SK-N-SH (cell line): ENCODE measurements around the gene ZNF280D. TPM values are rescaled to one million over a fixed set of nuclear protein-coding genes. Genes with fewer than 3 reads are reported as not detected.

Source experiments
- CTCF ChIA-PET: fragments of 300-600, 350-600 bp; formaldehyde crosslinking; extraction: SDS; loops from one replicate; lab custom pipeline; 2021; lab: Yijun Ruan, JAX
- POLR2A ChIA-PET: fragments of 350-600 bp; sonication (Branson Sonifier 250); formaldehyde crosslinking; extraction: SDS; loops from one replicate; lab custom pipeline; 2020; ENCODE audit warnings: antibody characterized with exemption, inconsistent platforms; lab: Yijun Ruan, JAX
- DNase-seq: peaks from one replicate; pipeline ENCODE4 v3.0.0; 2012
- H2AFZ ChIP-seq: fragments of 200-600 bp; sonication (generic); 2 replicates; pipeline ENCODE4 v1.8.1; 2016; ENCODE audit warnings: antibody characterized with exemption, mild to moderate bottlenecking, low read depth
- H3F3A ChIP-seq: fragments of 200-600 bp; sonication (generic); replicated peaks from 2 replicates; pipeline ENCODE3; 2016; ENCODE audit warnings: antibody characterized with exemption, mild to moderate bottlenecking; ENCODE audit not compliant: insufficient read depth
- H3K27ac ChIP-seq, 2 experiments: fragments of 200-500 bp in 1 of 2; fragments of 200-600 bp in 1 of 2; sonication (Bioruptor generic) in 1 of 2; sonication (generic), shearing (Covaris generic) in 1 of 2; 2 replicates each; pipeline versions ENCODE4 v1.5.1 to v1.6.1; 2014 to 2016; ENCODE audit warnings: low read depth in 2 of 2, inconsistent platforms in 1 of 2, low read length in 1 of 2, mild to moderate bottlenecking in 1 of 2, mixed read lengths in 1 of 2
- H3K27me3 ChIP-seq: fragments of 200-600 bp; sonication (generic), shearing (Covaris generic); 2 replicates; pipeline ENCODE4 v1.6.1; 2016; ENCODE audit warnings: mixed run types; ENCODE audit not compliant: insufficient read depth
- H3K36me3 ChIP-seq, 2 experiments: fragments of 200-500 bp in 1 of 2; fragments of 200-600 bp in 1 of 2; sonication (Bioruptor generic) in 1 of 2; sonication (generic) in 1 of 2; replicated peaks in 1 of 2; 2 replicates each; pipeline versions ENCODE3 to v1.5.1; 2014 to 2016; ENCODE audit warnings: low read length in 1 of 2, mild to moderate bottlenecking in 1 of 2; ENCODE audit not compliant: insufficient read depth in 2 of 2, control insufficient read depth in 1 of 2
- H3K4me1 ChIP-seq, 2 experiments: fragments of 200-500 bp in 1 of 2; fragments of 200-600 bp in 1 of 2; sonication (Bioruptor generic) in 1 of 2; sonication (generic), shearing (Covaris generic) in 1 of 2; 2 replicates each; pipeline versions ENCODE4 v1.5.1 to v1.6.1; 2014 to 2016; ENCODE audit warnings: low read depth in 1 of 2, low read length in 1 of 2, mixed run types in 1 of 2; ENCODE audit not compliant: insufficient read depth in 2 of 2, control insufficient read depth in 1 of 2
- H3K4me2 ChIP-seq: fragments of 200-600 bp; sonication (generic), shearing (Covaris generic); 2 replicates; pipeline ENCODE4 v1.6.1; 2017; ENCODE audit warnings: mixed run types
- H3K4me3 ChIP-seq, 2 experiments: fragments of 200-500 bp in 1 of 2; fragments of 200-600 bp in 1 of 2; sonication (Bioruptor generic) in 1 of 2; sonication (generic), shearing (Covaris generic) in 1 of 2; 2 replicates each; pipeline versions ENCODE4 v1.5.1 to v1.8.1; 2014 to 2016; ENCODE audit warnings: low read depth in 2 of 2, inconsistent platforms in 1 of 2, low read length in 1 of 2, mild to moderate bottlenecking in 1 of 2, mixed read lengths in 1 of 2, moderate library complexity in 1 of 2
- H3K79me2 ChIP-seq: fragments of 200-600 bp; sonication (generic); 2 replicates; pipeline ENCODE4 v1.8.1; 2017; ENCODE audit warnings: mild to moderate bottlenecking; ENCODE audit not compliant: insufficient read depth
- H3K9ac ChIP-seq: fragments of 200-600 bp; sonication (generic); 2 replicates; pipeline ENCODE4 v1.6.1; 2017; ENCODE audit warnings: mixed run types
- H3K9me2 ChIP-seq: fragments of 200-600 bp; sonication (generic); 2 replicates; pipeline ENCODE4 v1.6.1; 2017; ENCODE audit warnings: mixed run types
- H3K9me3 ChIP-seq: fragments of 200-600 bp; sonication (generic); 2 replicates; pipeline ENCODE4 v1.6.1; 2017; ENCODE audit warnings: mixed run types, mild to moderate bottlenecking, moderate library complexity
- H4K20me1 ChIP-seq: fragments of 200-600 bp; sonication (generic); 2 replicates; pipeline ENCODE4 v1.6.1; 2017; ENCODE audit warnings: mild to moderate bottlenecking, mixed run types; ENCODE audit not compliant: insufficient read depth
- ELF1 ChIP-seq: IDR thresholded peaks from 2 replicates; pipeline ENCODE4 v1.4.0; 2012
- EP300 ChIP-seq, 2 experiments: IDR thresholded peaks; 2 replicates each; pipeline versions ENCODE4 v1.4.0 to v1.6.1; 2012; ENCODE audit warnings: borderline replicate concordance in 1 of 2, low read depth in 1 of 2, low read length in 1 of 2
- EZH2phosphoT487 ChIP-seq: fragments of 200-600 bp; sonication (generic); IDR thresholded peaks from 2 replicates; pipeline ENCODE4 v1.6.1; 2017; ENCODE audit warnings: low read depth, mixed run types, mild to moderate bottlenecking, antibody characterized with exemption, moderate library complexity, borderline replicate concordance
- GABPA ChIP-seq: IDR thresholded peaks from 2 replicates; pipeline ENCODE4 v1.4.0; 2012; ENCODE audit warnings: low read depth, mild to moderate bottlenecking
- MAX ChIP-seq: IDR thresholded peaks from 2 replicates; pipeline ENCODE4 v1.4.0; 2012; ENCODE audit warnings: low read depth
- MEF2A ChIP-seq: IDR thresholded peaks from 2 replicates; pipeline ENCODE4 v1.4.0; 2012; ENCODE audit warnings: low read depth, borderline replicate concordance
- MXI1 ChIP-seq: IDR thresholded peaks from 2 replicates; pipeline ENCODE4 v1.6.1; 2012; ENCODE audit warnings: mild to moderate bottlenecking, low read depth, low read length, improper control_type of control experiment
- NRF1 ChIP-seq: IDR thresholded peaks from 2 replicates; pipeline ENCODE4 v1.6.1; 2012; ENCODE audit warnings: low read depth, mild to moderate bottlenecking, low read length
- RCOR1 ChIP-seq: fragments of 150-350 bp; IDR thresholded peaks from 2 replicates; pipeline ENCODE4 v1.6.1; 2017; ENCODE audit warnings: antibody characterized with exemption, low read length
- REST ChIP-seq: IDR thresholded peaks from 2 replicates; pipeline ENCODE4 v1.6.1; 2012; ENCODE audit warnings: mild to moderate bottlenecking, low read depth, low read length, moderate library complexity
- SIN3A ChIP-seq: IDR thresholded peaks from 2 replicates; pipeline ENCODE4 v1.6.1; 2012; ENCODE audit warnings: low read depth, mild to moderate bottlenecking, low read length, moderate library complexity, borderline replicate concordance
- TEAD4 ChIP-seq: IDR thresholded peaks from 2 replicates; pipeline ENCODE4 v1.4.0; 2012; ENCODE audit warnings: mild to moderate bottlenecking, borderline replicate concordance; ENCODE audit not compliant: insufficient read depth
- USF1 ChIP-seq: IDR thresholded peaks from 2 replicates; pipeline ENCODE4 v1.4.0; 2012; ENCODE audit warnings: low read depth, borderline replicate concordance
- USF2 ChIP-seq: fragments of 150-350 bp; IDR thresholded peaks from 2 replicates; pipeline ENCODE4 v1.6.1; 2017; ENCODE audit warnings: antibody characterized with exemption, low read length, low read depth, borderline replicate concordance
- ZBTB33 ChIP-seq: IDR thresholded peaks from 2 replicates; pipeline ENCODE4 v1.4.0; 2012; ENCODE audit warnings: low read depth, borderline replicate concordance
- WGBS: methylation state at CpG from one replicate; pipeline ENCODE4 v1.1.6; 2017; ENCODE audit warnings: low lambda C conversion rate; 5-methylcytosine and 5-hydroxymethylcytosine counted together
- polyA plus RNA-seq, 3 experiments: library from polyadenylated mRNA; depleted of rRNA; stranded (reverse); fragments of >200 nt; gene quantifications; 2 replicates each; pipeline ENCODE4 v1.2.3, GENCODE V29; 2012

Gene ZNF280D
- polyA plus RNA-seq, 1 of the 3 experiments (the other 2 are of a cell fraction): 5.4 TPM

GRCh38 chr15:56690733-56691132, 42.6 kb downstream of the ZNF280D start:
- Histone ChIP-seq H3F3A (no peaks in the 10 kb centered on the region), H3K4me1 (no peaks in the 10 kb centered on the region; a peak in 2 of 4 replicates), H3K9me2 (no peaks in the 10 kb centered on the region), H3K9me3 (no peaks in the 10 kb centered on the region), H3K9ac (no peak overlapping the region), H3K27me3 (no peaks in the 10 kb centered on the region), H3K4me2 (no peak overlapping the region), H2AFZ (no peak overlapping the region), H4K20me1 (no peaks in the 10 kb centered on the region), H3K4me3 (no peak overlapping the region), H3K36me3 (peaks cover 25% of the 10 kb centered on the region in 2 experiments), H3K79me2 (no peaks in the 10 kb centered on the region), H3K27ac (no peak overlapping the region)
- ChIA-PET POLR2A (no interaction called here), CTCF (interaction anchor here (1.0 kb wide), 1 partner anchor 20 kb away, joined by 3 read pairs; no protein-coding TSS in a partner anchor)
- WGBS: 89% methylated on average over 1 of the region's 1 CpG
- DNase-seq: no peak
- TF ChIP-seq USF1: no peak
- TF ChIP-seq EP300 (IDR thresholded peaks at IDR 0.05; ENCODE audit: borderline replicate concordance in 1 of 2, low read depth in 1 of 2, low read length in 1 of 2): no peak
- TF ChIP-seq ELF1: no peak
- no peak for TF ChIP-seq RCOR1
- no peak for TF ChIP-seq MXI1
- TF ChIP-seq ZBTB33: no peak
- no peak for TF ChIP-seq NRF1
- TF ChIP-seq GABPA: no peak

GRCh38 chr15:56683908-56684307, 49.4 kb downstream of the ZNF280D start:
- Histone ChIP-seq H3K27me3 (no peaks in the 10 kb centered on the region), H3F3A (no peaks in the 10 kb centered on the region), H3K9ac (no peak overlapping the region), H4K20me1 (no peaks in the 10 kb centered on the region), H3K9me3 (no peaks in the 10 kb centered on the region), H3K4me2 (no peak overlapping the region), H2AFZ (no peak overlapping the region), H3K4me1 (peaks cover 0 to 3% of the 10 kb centered on the region in 2 experiments; a peak in 2 of 4 replicates), H3K36me3 (peaks cover 14 to 36% of the 10 kb centered on the region in 2 experiments), H3K79me2 (no peaks in the 10 kb centered on the region), H3K9me2 (no peaks in the 10 kb centered on the region), H3K27ac (no peak overlapping the region; a peak in 1 of 4 replicates), H3K4me3 (no peak overlapping the region)
- WGBS: 93% methylated on average over 1 of the region's 1 CpG
- CTCF ChIA-PET: interaction anchor here (0.6 kb wide), 1 partner anchor 1049 kb away, joined by 3 read pairs; no protein-coding TSS in a partner anchor
- no peak for DNase-seq
- POLR2A ChIA-PET: no interaction called here
- TF ChIP-seq MAX (no peak), ZBTB33 (no peak), REST (no peak), EZH2phosphoT487 (no peak), SIN3A (no peak), USF2 (no peak), MEF2A (no peak), TEAD4 (no peak)
